ENCODE results near the gene FAM131C.
A peak's percentile ranks its signal among the peaks of the same experiment; 100 is the strongest.
"Not testable (repeated sequence)": the region's sequence is repeated elsewhere in the genome, so short reads cannot be mapped to it uniquely, and the experiment has no call there.

Gene FAM131C

GRCh38 chr1:16077406-16078245 lies 4.2 kb upstream of the FAM131C start:
- peak; percentile 1 for DNase-seq

DNA sequence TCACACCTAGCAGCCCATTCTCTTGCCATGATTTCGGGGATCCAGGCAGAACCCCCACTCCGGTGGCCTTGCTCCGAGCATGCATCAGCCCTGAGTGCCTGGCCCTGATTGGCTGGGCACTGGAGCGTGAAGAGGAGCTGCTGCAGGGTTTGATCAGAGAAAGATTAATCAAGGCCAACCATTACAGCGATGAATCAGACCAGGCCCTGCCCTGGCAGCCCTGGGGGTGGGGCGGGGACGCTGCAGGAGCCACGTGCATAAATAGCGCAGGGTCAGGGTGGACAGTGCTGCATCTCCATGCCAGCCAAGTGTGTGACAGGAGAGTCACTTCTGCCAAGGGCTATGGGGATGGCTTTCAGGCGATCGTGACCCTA lies 3.4 kb upstream of the FAM131C start:
- no peak for DNase-seq

GRCh38 chr1:16076031-16076864 lies 2.8 kb upstream of the FAM131C start:
- no peak for DNase-seq

- DNase-seq = no peak
Observed at GRCh38 chr1:16075337-16076030, 2.0 kb upstream of the FAM131C start.

- DNase-seq = no peak
Observed at GRCh38 chr1:16074217-16074616, 766 bp upstream of the FAM131C start.

GRCh38 chr1:16072616-16073484 lies 601 bp downstream of the FAM131C start:
- DNase-seq = no peak

- DNase-seq = no peak
Observed at GRCh38 chr1:16072095-16072494, 1.4 kb downstream of the FAM131C start.

DNA sequence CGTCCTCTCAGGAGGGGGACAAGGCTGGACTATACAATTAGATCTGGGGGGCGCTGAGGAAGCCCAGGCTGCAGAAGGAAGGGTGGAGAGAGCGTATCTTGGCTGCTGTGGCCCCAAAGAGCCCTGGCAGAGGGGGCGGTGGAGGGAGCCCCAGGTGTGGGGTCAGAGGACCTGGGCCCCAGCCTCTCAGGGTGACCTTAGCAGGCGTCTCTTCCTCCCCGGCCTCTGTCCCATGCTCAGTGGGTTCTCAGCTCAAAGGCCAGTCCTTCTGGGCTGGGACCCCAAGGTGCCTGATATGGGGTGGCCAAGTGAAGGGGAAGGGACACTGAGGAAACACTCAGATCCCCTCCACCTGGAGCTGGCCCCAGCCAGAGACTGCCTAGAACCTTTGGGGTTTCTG lies 1.8 kb downstream of the FAM131C start:
- DNase-seq = no peak

GRCh38 chr1:16070640-16071355 lies 2.7 kb downstream of the FAM131C start:
- no peak for DNase-seq

- peak; percentile 7 for DNase-seq
Observed at GRCh38 chr1:16068356-16069270, 4.8 kb downstream of the FAM131C start.

GRCh38 chr1:16067933-16068332 lies 5.5 kb downstream of the FAM131C start:
- no peak for DNase-seq

GRCh38 chr1:16067127-16067768 lies 6.2 kb downstream of the FAM131C start:
- no peak for DNase-seq

GRCh38 chr1:16066245-16066644 lies 7.2 kb downstream of the FAM131C start:
- no peak for DNase-seq

DNA sequence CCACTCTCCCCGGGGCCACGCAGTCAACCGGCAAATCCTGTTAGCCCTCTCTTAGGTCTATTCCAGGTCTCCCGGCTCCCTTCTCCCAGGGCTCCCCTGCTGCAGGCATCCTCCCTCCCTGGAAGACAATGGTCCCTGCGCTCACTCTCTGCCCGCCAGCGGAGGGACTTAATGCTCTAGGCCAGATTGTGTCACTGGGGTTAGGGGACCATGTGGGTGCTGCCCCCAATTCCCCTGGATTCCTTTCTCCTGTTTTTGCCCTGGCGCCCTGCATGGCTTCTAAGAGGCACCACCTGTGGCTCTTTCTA lies 8.2 kb downstream of the FAM131C start:
- no peak for DNase-seq

DNA sequence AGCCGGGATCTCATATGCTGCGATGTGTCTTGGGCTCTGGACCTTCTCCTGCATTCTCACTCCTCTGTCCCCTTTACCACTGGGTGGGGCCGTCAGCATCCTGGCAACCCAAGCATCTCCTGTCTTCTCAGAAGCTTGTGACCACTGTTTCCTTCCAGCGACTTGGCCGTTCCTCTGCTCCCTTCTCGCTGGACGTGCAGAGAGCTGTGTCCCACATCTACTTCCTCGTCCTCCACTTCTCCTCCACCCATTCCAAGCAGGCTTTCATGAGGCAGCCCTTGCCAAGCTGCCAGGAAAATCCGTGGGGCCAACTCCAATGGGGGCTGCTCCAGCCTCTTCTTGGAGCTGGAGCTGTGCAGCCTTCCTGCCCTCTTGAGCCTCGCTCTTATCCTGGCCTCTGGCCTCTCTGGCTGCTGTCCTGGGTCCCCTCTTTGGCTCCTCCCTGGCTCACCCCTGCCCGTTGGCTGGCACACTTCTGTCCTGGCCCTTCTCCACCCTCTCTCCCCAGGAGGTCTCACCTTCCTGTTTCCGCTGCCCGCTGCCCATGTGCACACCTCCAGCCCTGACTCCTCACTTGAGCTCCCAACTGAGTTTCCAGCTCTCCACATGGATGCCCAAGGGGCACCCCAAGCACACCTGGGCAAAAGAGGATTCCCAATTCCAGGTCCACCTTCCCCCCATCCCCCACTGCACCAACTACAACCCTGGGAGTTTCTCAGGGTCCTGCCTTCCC lies 8.7 kb downstream of the FAM131C start:
- DNase-seq = no peak

DNA sequence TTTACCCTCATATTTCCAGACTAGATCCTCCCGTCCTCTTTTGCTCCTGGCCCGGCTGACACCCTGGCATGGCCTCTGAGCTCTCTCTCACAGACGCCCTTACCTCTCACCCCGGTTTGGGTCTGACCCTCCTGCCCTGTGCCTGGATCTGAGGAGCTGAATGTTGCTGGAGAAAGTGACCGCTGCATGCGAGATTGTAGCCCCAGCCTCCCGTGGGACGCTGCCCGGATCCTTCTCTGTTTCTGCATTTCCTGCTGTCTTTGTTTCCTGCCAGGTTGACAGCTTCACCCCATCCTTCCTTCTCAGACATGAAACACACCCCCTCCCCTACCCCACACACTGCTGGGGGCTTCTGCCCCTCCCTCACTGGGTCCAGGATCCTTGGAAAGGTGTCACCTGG lies 9.5 kb downstream of the FAM131C start:
- no peak for DNase-seq

DNA sequence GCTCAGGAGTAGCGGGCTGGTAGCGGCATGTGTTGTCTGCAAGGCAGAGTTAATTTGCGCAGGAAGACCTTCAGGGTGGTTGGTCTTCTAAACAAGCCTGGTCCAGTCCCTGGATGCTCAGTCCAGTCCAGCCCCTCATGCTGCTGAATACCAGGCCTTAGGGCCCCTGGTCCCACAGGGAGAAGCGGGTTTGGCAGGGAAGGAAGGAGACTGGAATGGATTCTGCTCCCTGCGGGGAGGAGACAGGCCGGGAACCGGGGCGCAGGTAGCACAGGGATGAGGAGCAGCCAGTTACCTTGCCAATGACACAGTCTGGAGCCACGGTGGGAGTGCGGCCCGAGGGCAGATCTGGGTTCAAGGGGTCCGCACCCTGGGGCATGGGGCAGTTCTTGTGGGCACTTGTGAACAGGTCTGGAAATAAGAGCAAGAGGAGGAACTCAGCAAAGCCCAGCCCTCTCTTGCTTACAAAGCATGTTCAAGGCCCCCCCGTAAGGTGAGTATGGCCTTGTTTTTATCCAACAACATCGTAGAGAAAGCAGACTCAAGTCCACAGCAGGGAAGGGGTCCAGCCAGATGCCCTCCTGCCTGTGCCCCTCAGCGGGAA lies 10.1 kb downstream of the FAM131C start:
- DNase-seq = no peak

DNA sequence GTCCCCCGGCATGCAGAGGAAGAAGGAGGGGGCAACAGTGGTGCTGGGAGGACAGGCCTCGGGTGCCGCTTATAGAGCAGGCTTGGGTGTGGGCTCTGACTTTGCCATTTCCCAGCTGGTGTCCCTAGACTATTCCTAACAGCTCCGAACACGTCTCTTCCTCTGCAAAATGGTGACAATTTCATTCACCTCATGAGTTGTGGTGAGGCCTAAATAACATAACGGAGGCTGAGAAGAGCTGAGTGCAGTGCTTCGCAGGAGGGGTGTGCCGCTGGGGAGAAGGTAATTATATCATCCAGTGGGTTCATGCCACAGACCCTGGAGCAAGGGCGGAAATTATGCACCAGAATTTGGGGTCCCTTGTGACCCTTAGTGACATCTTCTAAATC lies 10.8 kb downstream of the FAM131C start:
- not testable (repeated sequence) for DNase-seq
